K562 (cell line): Measurements from ENCODE around the gene MACROD2. TPM values are rescaled to one million over a fixed set of nuclear protein-coding genes. Genes with fewer than 3 reads are reported as not detected.

Source experiments
- CUX1 ChIP-seq: fragments of 200-800 bp; sonication (Bioruptor generic); IDR thresholded peaks from 2 replicates; pipeline ENCODE4 v1.6.1; 2016; ENCODE audit warnings: missing genetic modification characterization, missing compliant biosample characterization
- PURB ChIP-seq: sonication (generic); formaldehyde crosslinking; IDR thresholded peaks from 2 replicates; pipeline ENCODE4 v1.9.0; 2021; ENCODE audit warnings: low read depth, mild to moderate bottlenecking, missing genetic modification reagents
- ZNF280A ChIP-seq: fragments of 450-650 bp; IDR thresholded peaks from 2 replicates; pipeline ENCODE4 v1.6.1; 2018; ENCODE audit warnings: mild to moderate bottlenecking, low read depth; ENCODE audit not compliant: partially characterized antibody
- polyA plus RNA-seq, 8 experiments: library from polyadenylated mRNA; depleted of rRNA in 4 of 8; stranded (reverse) in 5 of 8; unstranded in 3 of 8; fragments of >200 nt; fragmentation: Nextera tagmentation in 2 of 8; fragmentation: Illumina TruSeq in 1 of 8; extraction: Ambion mirVana in 2 of 8; extraction: Trizol in 1 of 8; gene quantifications; 2 replicates each; pipeline versions ENCODE4 v1.2.1 to v1.2.3, GENCODE V29; 2011 to 2014; ENCODE audit warnings: inconsistent platforms in 1 of 8, missing spikeins in 1 of 8
- total RNA-seq, 7 experiments: library from RNA; depleted of rRNA in 6 of 7; stranded (reverse); fragments of >200 nt in 6 of 7; fragmentation: Illumina TruSeq in 2 of 7; extraction: Trizol in 2 of 7; gene quantifications; 2 replicates each; pipeline versions ENCODE4 v1.2.1 to v1.2.3, GENCODE V29; 2011 to 2021; ENCODE audit warnings: low replicate concordance in 1 of 7

MACROD2 gene
- total and polyA plus RNA-seq, 9 of the 15 experiments (the other 6 are each of a cell fraction or from before 2014, with no cell fraction given) = not detected

- no peak for TF ChIP-seq CUX1 (CRISPR knock-in tag)
- no peak for TF ChIP-seq PURB (CRISPR knock-in tag)
- no peak for TF ChIP-seq ZNF280A
These were observed 1241.5 kb downstream of the MACROD2 start (continued) for GRCh38 chr20:15236812-15237211.
